Thyroid gland (tissue), 4 donors: Measurements from ENCODE around the gene TIAM2. TPM values are rescaled to one million over a fixed set of nuclear protein-coding genes. Genes with fewer than 3 reads are reported as not detected.
"Not testable (repeated sequence)": the region's sequence is repeated elsewhere in the genome, so short reads cannot be mapped to it uniquely, and the experiment has no call there.

Experiments used
- DNase-seq, 2 donors: peaks; one replicate each; pipeline ENCODE4 v3.0.0-alpha.2; 2019
- H3K27ac ChIP-seq, 3 donors: fragments of 200-600 bp; sonication (generic); 1 replicate in 2 of 3; 2 replicates in 1 of 3; pipeline ENCODE4 v1.5.1; 2016 to 2019; ENCODE audit warnings: mild to moderate bottlenecking in 1 of 3, moderate library complexity in 1 of 3
- H3K27me3 ChIP-seq: fragments of 200-600 bp; sonication (generic); one replicate; pipeline ENCODE4 v1.5.1; 2019
- H3K36me3 ChIP-seq, 2 donors: fragments of 200-600 bp; sonication (generic); one replicate each; pipeline ENCODE4 v1.5.1; 2016 to 2019
- H3K4me1 ChIP-seq, 2 donors: fragments of 200-600 bp; sonication (generic); one replicate each; pipeline ENCODE4 v1.5.1; 2017 to 2019
- H3K4me3 ChIP-seq, 3 donors: fragments of 200-600 bp; sonication (generic); replicated peaks in 1 of 3; 1 replicate in 2 of 3; 2 replicates in 1 of 3; pipeline ENCODE4 v1.5.1; 2016; ENCODE audit warnings: mild to moderate bottlenecking in 1 of 3
- H3K9me3 ChIP-seq: fragments of 200-600 bp; sonication (generic); one replicate; pipeline ENCODE4 v1.5.1; 2017
- CTCF ChIP-seq, 6 experiments: fragments of 200-600 bp in 3 of 6; fragments of 450-650 bp in 3 of 6; sonication (generic) in 3 of 6; IDR thresholded peaks; one replicate each; pipeline ENCODE4 v1.5.1; 2016 to 2019; ENCODE audit warnings: antibody characterized with exemption in 6 of 6, mild to moderate bottlenecking in 2 of 6, inconsistent platforms in 1 of 6, moderate library complexity in 1 of 6
- POLR2A ChIP-seq, 2 donors: fragments of 450-650 bp; IDR thresholded peaks; one replicate each; pipeline ENCODE4 v1.6.1; 2017; ENCODE audit warnings: antibody characterized with exemption in 2 of 2, mild to moderate bottlenecking in 2 of 2, moderate library complexity in 1 of 2
- WGBS, 2 donors: methylation state at CpG; one replicate each; pipeline ENCODE4 v1.1.5; 2017; 5-methylcytosine and 5-hydroxymethylcytosine counted together
- intact Hi-C: fragments of 100-400 bp; cut with DNase I; formaldehyde crosslinking; loops from one replicate; pipeline ENCODE4 v1.15.1; 2023
- total RNA-seq, 4 donors: library from RNA; depleted of rRNA; stranded (reverse); fragments of >200 nt; gene quantifications; one replicate each; pipeline ENCODE4 v1.2.3, GENCODE V29; 2016

The TIAM2 gene
- total RNA-seq, 4 donors from 2014 or later: 11.1 to 26.1 (median 18.5) TPM

GRCh38 chr6:155010940-155011339 lies 15.8 kb downstream of the TIAM2 start:
- H3K4me1 ChIP-seq: no peaks in the 10 kb centered on the region
- intact Hi-C loops: no loop called here
- 90 to 96% methylated on average over 6 of the region's 6 CpGs for WGBS, 2 donors
- H3K4me3 ChIP-seq: no peak overlapping the region
- H3K36me3 ChIP-seq: no peaks in the 10 kb centered on the region
- no peak for DNase-seq
- H3K9me3 ChIP-seq: no peaks in the 10 kb centered on the region
- H3K27ac ChIP-seq: no peak overlapping the region
- no peaks in the 10 kb centered on the region for H3K27me3 ChIP-seq
- TF ChIP-seq POLR2A (IDR thresholded peaks at IDR 0.05): no peak
- no peak for TF ChIP-seq CTCF (IDR thresholded peaks at IDR 0.05)

DNA sequence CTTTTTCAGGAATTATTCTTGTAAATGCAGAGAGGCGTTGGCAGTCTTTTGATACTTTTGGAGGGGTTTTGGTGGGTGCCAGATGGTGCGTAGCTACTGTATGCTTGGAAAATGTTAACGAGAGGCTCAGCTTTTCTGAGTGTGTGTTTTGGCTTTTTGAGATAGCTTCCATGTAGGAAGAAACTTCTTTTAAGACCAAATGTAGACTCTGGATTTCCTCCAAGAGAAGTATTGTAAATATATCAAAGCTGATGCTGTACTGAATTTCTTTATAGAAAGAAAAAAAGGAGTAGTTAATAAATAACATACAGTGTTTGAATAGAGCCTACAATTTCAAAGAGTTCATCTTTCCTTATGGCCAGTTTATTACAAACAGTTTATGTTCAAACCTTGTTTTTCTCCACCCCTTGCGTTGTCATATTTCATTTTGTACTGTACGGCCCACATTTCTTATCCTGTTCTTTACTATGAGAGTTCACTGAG lies 16.7 kb downstream of the TIAM2 start:
- Histone ChIP-seq H3K27ac (no peak overlapping the region), H3K27me3 (no peaks in the 10 kb centered on the region), H3K36me3 (no peaks in the 10 kb centered on the region), H3K9me3 (no peaks in the 10 kb centered on the region), H3K4me1 (no peaks in the 10 kb centered on the region), H3K4me3 (no peak overlapping the region)
- intact Hi-C loops: no loop called here
- 88 to 91% methylated on average over 5 of the region's 5 CpGs for WGBS, 2 donors
- DNase-seq: no peak
- TF ChIP-seq POLR2A (IDR thresholded peaks at IDR 0.05) (no peak), CTCF (IDR thresholded peaks at IDR 0.05) (no peak)

DNA sequence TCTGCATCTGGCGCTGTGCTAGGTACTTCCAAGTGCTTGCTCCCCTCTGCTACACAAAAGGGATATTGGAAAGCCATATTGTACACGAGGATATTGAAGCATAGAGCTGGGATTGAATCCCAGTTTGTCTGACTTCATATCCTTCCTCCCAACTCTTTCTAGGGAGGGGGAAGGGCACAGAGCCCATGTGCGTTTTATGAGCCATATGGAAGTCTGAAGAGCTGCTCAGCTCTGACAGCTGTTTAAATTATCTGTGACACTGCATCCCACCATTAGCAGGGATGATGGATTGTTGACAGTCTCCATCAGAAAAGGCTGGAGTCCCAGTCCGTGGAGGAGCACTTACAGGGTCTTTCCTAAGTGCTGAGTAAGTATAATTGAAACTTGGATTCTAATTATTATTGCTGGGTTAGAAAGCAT lies 18.4 kb downstream of the TIAM2 start:
- no peaks in the 10 kb centered on the region for H3K27me3 ChIP-seq
- WGBS, 2 donors: 82% methylated on average over 4 of the region's 4 CpGs
- no peaks in the 10 kb centered on the region for H3K4me1 ChIP-seq
- H3K4me3 ChIP-seq: no peak overlapping the region
- no peaks in the 10 kb centered on the region for H3K9me3 ChIP-seq
- TF ChIP-seq CTCF (IDR thresholded peaks at IDR 0.05) (no peak), POLR2A (IDR thresholded peaks at IDR 0.05) (no peak)
- no peak for DNase-seq
- H3K36me3 ChIP-seq: no peaks in the 10 kb centered on the region
- intact Hi-C loops: no loop called here
- no peak overlapping the region for H3K27ac ChIP-seq

DNA sequence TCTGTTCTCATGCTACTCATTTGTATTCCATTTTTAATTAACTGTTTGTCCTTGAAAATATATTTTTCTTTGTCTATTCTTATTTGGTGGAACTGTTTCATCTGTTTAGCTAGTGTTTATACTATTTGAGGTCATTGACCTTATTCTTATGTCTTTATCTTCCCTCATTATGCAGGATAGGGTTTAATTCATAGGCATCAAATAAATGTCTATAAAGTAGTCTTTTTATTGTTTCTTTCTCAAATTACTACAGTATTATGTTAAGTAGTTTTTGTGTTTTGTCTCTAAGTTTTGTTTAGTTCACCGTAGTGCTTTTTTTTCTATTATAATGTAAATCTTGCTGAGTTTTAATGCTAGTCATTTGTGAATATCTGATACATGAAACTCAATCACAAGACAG lies 19.0 kb downstream of the TIAM2 start:
- Histone ChIP-seq H3K27me3 (no peaks in the 10 kb centered on the region), H3K27ac (no peak overlapping the region), H3K4me1 (no peaks in the 10 kb centered on the region), H3K4me3 (no peak overlapping the region), H3K36me3 (no peaks in the 10 kb centered on the region), H3K9me3 (no peaks in the 10 kb centered on the region)
- DNase-seq: no peak
- no peak for TF ChIP-seq CTCF (IDR thresholded peaks at IDR 0.05)
- TF ChIP-seq POLR2A (IDR thresholded peaks at IDR 0.05): no peak
- WGBS, 2 donors: 95 to 97% methylated on average over 1 of the region's 1 CpG
- intact Hi-C loops: no loop called here

DNA sequence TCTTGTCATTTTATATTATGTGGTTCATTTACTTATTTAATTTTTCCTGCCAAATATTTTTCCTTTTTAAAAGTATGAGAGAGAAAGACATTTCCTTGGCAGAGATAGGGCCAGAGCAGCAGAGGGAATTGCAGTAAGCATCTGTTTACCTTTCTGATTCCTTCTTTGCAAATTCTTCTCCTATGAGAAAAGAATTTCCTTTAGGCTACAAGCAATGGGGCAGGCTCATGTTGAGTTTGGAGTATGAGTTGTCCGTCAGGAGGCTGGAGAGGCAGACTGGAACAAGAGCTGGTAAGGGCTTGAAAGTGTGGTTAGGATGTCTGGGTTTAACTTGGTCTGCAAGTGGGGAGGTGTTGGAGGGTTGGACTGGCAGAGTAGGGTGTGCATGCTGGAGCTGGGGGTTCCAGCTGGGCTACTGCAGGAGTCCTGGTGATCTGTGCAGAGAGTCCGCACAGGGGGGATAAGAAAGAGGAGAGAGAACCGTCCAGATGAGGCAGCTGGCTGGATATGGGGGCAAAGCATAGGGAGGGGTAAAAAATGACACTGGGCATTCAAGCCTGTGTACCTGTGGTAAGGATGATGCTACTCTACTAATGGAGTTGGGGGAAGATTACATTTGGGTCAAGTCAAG lies 19.7 kb downstream of the TIAM2 start:
- no peak overlapping the region for H3K4me3 ChIP-seq
- no peaks in the 10 kb centered on the region for H3K4me1 ChIP-seq
- no peak overlapping the region for H3K27ac ChIP-seq
- WGBS, 2 donors: 93 to 95% methylated on average over 3 of the region's 3 CpGs
- TF ChIP-seq POLR2A (IDR thresholded peaks at IDR 0.05): no peak
- TF ChIP-seq CTCF (IDR thresholded peaks at IDR 0.05): no peak
- no peaks in the 10 kb centered on the region for H3K9me3 ChIP-seq
- no peaks in the 10 kb centered on the region for H3K27me3 ChIP-seq
- no peaks in the 10 kb centered on the region for H3K36me3 ChIP-seq
- intact Hi-C loops: no loop called here
- no peak for DNase-seq

GRCh38 chr6:155018415-155018814 lies 23.3 kb downstream of the TIAM2 start:
- H3K27ac ChIP-seq, H3K27me3 ChIP-seq, H3K9me3 ChIP-seq, H3K36me3 ChIP-seq, H3K4me1 ChIP-seq, H3K4me3 ChIP-seq, DNase-seq, intact Hi-C loops: not testable (repeated sequence)
- WGBS, 2 donors: 93 to 94% methylated on average over 3 of the region's 3 CpGs
